ENCODE results near the gene MEOX1. TPM values are rescaled to one million over a fixed set of nuclear protein-coding genes. Genes with fewer than 3 reads are reported as not detected.

MEOX1 gene
- total RNA-seq (2016; rRNA removed; fragmentation: Illumina TruSeq; extraction: Trizol) (not detected in 2 replicates), polyA plus RNA-seq (2011; rRNA removed) (not detected in 2 replicates), polyA minus RNA-seq (2011; rRNA and poly(A)+ RNA removed; ENCODE audit: low replicate concordance) (2.2 TPM in 1 of 2 replicates, not detected in the other), Bru-seq, nascent RNA (percentile 5 among the genes with signal in this experiment), BruChase-seq, experiment 1, labeled RNA remaining after a 6-hour chase (percentile 8 among the genes with signal in this experiment), BruChase-seq, experiment 2, labeled RNA remaining after a 2-hour chase (not detected)
- not detected in 2 replicates for total RNA-seq (2016; cell fraction: cytosol; rRNA removed; fragmentation: Illumina TruSeq; extraction: Trizol; ENCODE audit: low read depth)
- total RNA-seq (2016; cell fraction: insoluble cytoplasmic fraction; rRNA removed; fragmentation: Illumina TruSeq; extraction: Trizol): not detected in 2 replicates
- total RNA-seq (2016; cell fraction: membrane; rRNA removed; fragmentation: Illumina TruSeq; extraction: Trizol): not detected in 2 replicates
- total RNA-seq (2016; cell fraction: nucleus; rRNA removed; fragmentation: Illumina TruSeq; extraction: Trizol): not detected in 2 replicates
- not detected in 2 replicates for polyA plus RNA-seq (2011; cell fraction: cytosol; rRNA removed)
- polyA plus RNA-seq (2011; cell fraction: nucleus; rRNA removed): not detected in 2 replicates
- polyA plus RNA-seq (2012): not detected in 2 replicates
- polyA plus RNA-seq (2016; cell fraction: cytosol; fragmentation: Illumina TruSeq; extraction: Trizol; ENCODE audit: low read depth): not detected in 2 replicates
- not detected in 2 replicates for polyA plus RNA-seq (2016; cell fraction: insoluble cytoplasmic fraction; fragmentation: Illumina TruSeq; extraction: Trizol; ENCODE audit: low read depth)
- not detected in 2 replicates for polyA plus RNA-seq (2016; cell fraction: membrane; fragmentation: Illumina TruSeq; extraction: Trizol; ENCODE audit: low read depth)
- not detected in 2 replicates for polyA plus RNA-seq (2016; cell fraction: nucleus; fragmentation: Illumina TruSeq; extraction: Trizol; ENCODE audit: insufficient read depth, low read depth)
- not detected in 2 replicates for polyA minus RNA-seq (2011; cell fraction: cytosol; rRNA and poly(A)+ RNA removed)
- polyA minus RNA-seq (2011; cell fraction: nucleus; rRNA and poly(A)+ RNA removed): not detected in 2 replicates
- long read RNA-seq, experiment 1: 0 reads
- long read RNA-seq, experiment 2: 0 reads

DNA sequence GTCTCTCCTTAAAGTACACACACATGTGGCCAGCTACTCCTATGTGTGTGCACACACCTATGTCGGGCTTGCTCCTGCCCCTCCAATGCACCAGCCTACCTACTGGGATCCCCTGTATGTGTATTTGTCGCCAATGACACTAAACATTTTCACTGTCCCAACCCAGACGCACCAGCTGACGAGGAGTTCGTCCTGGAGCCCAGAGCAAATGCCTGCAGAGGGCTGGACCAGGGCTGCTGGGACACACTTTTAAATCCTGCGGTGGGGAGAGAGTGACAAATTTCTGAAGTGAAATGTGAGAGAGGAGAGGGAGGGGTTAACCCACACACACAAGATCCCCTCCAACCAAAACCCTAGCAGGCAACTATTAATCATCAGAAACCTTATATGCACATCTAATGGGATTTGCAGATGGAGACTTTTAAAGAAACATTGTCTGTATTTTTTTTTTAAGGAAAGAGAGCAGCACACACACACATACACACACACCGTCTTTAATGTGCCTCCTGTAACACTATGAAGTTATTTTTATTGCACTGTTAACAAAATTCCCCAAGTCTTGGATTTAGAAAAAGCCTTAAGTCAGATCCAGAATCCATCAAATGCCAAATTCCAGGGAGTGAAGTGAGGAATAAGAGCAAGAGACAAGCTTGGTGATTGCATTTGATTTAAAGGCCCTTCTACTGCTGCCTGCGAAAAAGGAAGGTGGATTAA, at the start of gene MEOX1:
MEOX1 (minus strand) TSS at position 224 of the 714 bp plus-strand sequence. CDS start 388 bp downstream, outside the sequence.
- ChIA-PET POLR2A (no interaction called here), CTCF (ENCODE audit: low intra/inter-chr PET ratio, low total read pairs) (interaction anchor here (1.3 kb wide), 1 partner anchor 85 kb away, joined by 3 read pairs; no protein-coding TSS in a partner anchor)
- no TSS peak for BruUV-seq (replicated peaks)
- Histone ChIP-seq H2AFZ (ENCODE audit: low read length) (no peak within 1 kb of the TSS), H3K27me3 (ENCODE audit: control insufficient read depth in 1 of 2, insufficient read depth in 2 of 2, low read length in 2 of 2) (peaks cover 11 to 43% of the 10 kb centered on the region in 2 experiments; a peak in 4 of 5 replicates), H3K4me1 (ENCODE audit: insufficient read depth, low read length) (peaks cover 32% of the 10 kb centered on the region), H3K4me2 (ENCODE audit: low read depth, low read length) (no peak within 1 kb of the TSS), H3K9me3 (ENCODE audit: low read length) (no peaks in the 10 kb centered on the region), H3K79me2 (ENCODE audit: insufficient read depth, low read length) (no peaks in the 10 kb centered on the region), H3K27ac (ENCODE audit: extremely low read length, insufficient read depth, low read length) (no peak within 1 kb of the TSS), H4K20me1 (ENCODE audit: insufficient read depth, low read length) (no peaks in the 10 kb centered on the region), H3K9ac (ENCODE audit: insufficient read depth, low read depth, low read length) (no peak within 1 kb of the TSS), H3K4me3 (replicated peaks in 1 of 3; ENCODE audit: insufficient read depth in 1 of 3, low read depth in 2 of 3, low read length in 3 of 3) (no peak within 1 kb of the TSS), H3K36me3 (replicated peaks in 1 of 2; ENCODE audit: control insufficient read depth in 1 of 2, insufficient read depth in 2 of 2, low read length in 2 of 2) (no peaks in the 10 kb centered on the region)
- TF ChIP-seq, protein P1, sequence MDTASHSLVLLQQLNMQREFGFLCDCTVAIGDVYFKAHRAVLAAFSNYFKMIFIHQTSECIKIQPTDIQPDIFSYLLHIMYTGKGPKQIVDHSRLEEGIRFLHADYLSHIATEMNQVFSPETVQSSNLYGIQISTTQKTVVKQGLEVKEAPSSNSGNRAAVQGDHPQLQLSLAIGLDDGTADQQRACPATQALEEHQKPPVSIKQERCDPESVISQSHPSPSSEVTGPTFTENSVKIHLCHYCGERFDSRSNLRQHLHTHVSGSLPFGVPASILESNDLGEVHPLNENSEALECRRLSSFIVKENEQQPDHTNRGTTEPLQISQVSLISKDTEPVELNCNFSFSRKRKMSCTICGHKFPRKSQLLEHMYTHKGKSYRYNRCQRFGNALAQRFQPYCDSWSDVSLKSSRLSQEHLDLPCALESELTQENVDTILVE (CRISPR knock-in tag; IDR thresholded peaks at IDR 0.05): no peak
- peak; percentile 84 for TF ChIP-seq ZNF7 (CRISPR knock-in tag; IDR thresholded peaks at IDR 0.05)
- ATAC-seq (no peak), FAIRE-seq (no peak), DNase-seq (ENCODE audit: low spot score) (no peak)
- whole genome bisulfite sequencing (ENCODE audit: low lambda C conversion rate): 21% methylated on average over 8 of the region's 8 CpGs
- in situ Hi-C loops (cut with HindIII; ENCODE audit: extremely low pct_ligation_motif_present, low pct_unique_long_range_greater_than_20kb) (no loop called here), intact Hi-C loops (cut with micrococcal nuclease; ENCODE audit: unreplicated experiment) (no loop called here)
